Measurements from ENCODE around the gene GALR3. TPM values are rescaled to one million over a fixed set of nuclear protein-coding genes. Genes with fewer than 3 reads are reported as not detected.

The GALR3 gene
- total and polyA plus RNA-seq, 2 experiments from 2014 or later, result 0.36 to 0.63 TPM

- H3K27ac ChIP-seq (ENCODE audit: low read depth), result no peak overlapping the region
- H3K4me1 Mint-ChIP-seq, result 0 out of 3 replicates have a peak, but pooled peaks cover 3% of the 10 kb centered on the region
- no peaks in the 10 kb centered on the region for H3K9me3 Mint-ChIP-seq
- H3K36me3 Mint-ChIP-seq (ENCODE audit: low read depth), result no peaks in the 10 kb centered on the region
- no peaks in the 10 kb centered on the region for H4K20me1 ChIP-seq (replicated peaks; ENCODE audit: insufficient read depth)
- no peaks in the 10 kb centered on the region for H3K9me2 ChIP-seq (ENCODE audit: insufficient read depth)
- H3K27me3 Mint-ChIP-seq (ENCODE audit: insufficient read depth, low read depth, poor library complexity), result peaks cover 7% of the 10 kb centered on the region
- no peak overlapping the region for H3K27ac Mint-ChIP-seq
- no peaks in the 10 kb centered on the region for H3K4me1 ChIP-seq (ENCODE audit: insufficient read depth)
- H3F3A ChIP-seq (replicated peaks; ENCODE audit: low read depth), result no peaks in the 10 kb centered on the region
- TF ChIP-seq ETS1 (IDR thresholded peaks at IDR 0.05), result no peak
- TF ChIP-seq REST (IDR thresholded peaks at IDR 0.05; ENCODE audit: unreplicated experiment), result no peak
- TF ChIP-seq CREB1 (CRISPR knock-in tag; IDR thresholded peaks at IDR 0.05; ENCODE audit: low read depth), result no peak
- no peak for TF ChIP-seq EZH2phosphoT487 (IDR thresholded peaks at IDR 0.05; ENCODE audit: unreplicated experiment)
- no peak for TF ChIP-seq JUNB (IDR thresholded peaks at IDR 0.05; ENCODE audit: unreplicated experiment)
- no peak for TF ChIP-seq CTCF (conservative IDR thresholded peaks at IDR 0.05; ENCODE audit: low read depth in 2 of 2)
- no peak for TF ChIP-seq STAT1 (IDR thresholded peaks at IDR 0.05; ENCODE audit: unreplicated experiment)
- TF ChIP-seq NANOG (IDR thresholded peaks at IDR 0.05; ENCODE audit: borderline replicate concordance), result no peak
- no peak for TF ChIP-seq ZNF331 (CRISPR knock-in tag; IDR thresholded peaks at IDR 0.05; ENCODE audit: low read depth)
- TF ChIP-seq EZH2 (IDR thresholded peaks at IDR 0.05; ENCODE audit: low read depth, unreplicated experiment), result no peak
- no peak for TF ChIP-seq ZNF114 (CRISPR knock-in tag; IDR thresholded peaks at IDR 0.05)
- no peak overlapping the region for H3K4me3 ChIP-seq
- H3K27me3 ChIP-seq (ENCODE audit: insufficient read depth), result peaks cover 8% of the 10 kb centered on the region; the same call in 1 of the 2 replicates
- ATAC-seq (no peak), DNase-seq (ENCODE audit: low spot score) (no peak)
- H3K4me3 Mint-ChIP-seq, result no peak overlapping the region
- H2AFZ ChIP-seq, result no peak overlapping the region
- no peak overlapping the region for H3K4me2 ChIP-seq
- no peaks in the 10 kb centered on the region for H3K36me3 ChIP-seq (ENCODE audit: insufficient read depth)
- no peaks in the 10 kb centered on the region for H3K79me2 ChIP-seq (replicated peaks; ENCODE audit: insufficient read depth)
Observed at GRCh38 chr22:37792494-37792893, 30.7 kb upstream of the GALR3 start.
